GM23338 (cell line): Measurements from ENCODE around the gene FANCG. TPM values are rescaled to one million over a fixed set of nuclear protein-coding genes. Genes with fewer than 3 reads are reported as not detected.

Experiments
- ATAC-seq: fragments of 200-7000 bp; cut with Tn5 transposase; 3 replicates; pipeline ENCODE4 v1.9.1; 2020
- DNase-seq: peaks from one replicate; pipeline ENCODE4 v3.0.0-alpha.2; 2015; ENCODE audit warnings: low spot score
- H2AFZ ChIP-seq: fragments of 200-600 bp; sonication (generic); 2 replicates; pipeline ENCODE4 v1.8.0; 2016; ENCODE audit warnings: antibody characterized with exemption, mild to moderate bottlenecking, moderate library complexity
- H3F3A ChIP-seq: fragments of 200-600 bp; sonication (generic); replicated peaks from 2 replicates; pipeline ENCODE4 v1.8.0; 2017; ENCODE audit warnings: antibody characterized with exemption, mixed run types, low read depth
- H3K27ac ChIP-seq: fragments of 200-600 bp; sonication (generic); 2 replicates; pipeline ENCODE4 v1.6.1; 2016; ENCODE audit warnings: low read depth
- H3K27me3 ChIP-seq: fragments of 200-600 bp; sonication (generic); 2 replicates; pipeline ENCODE4 v1.8.0; 2016; ENCODE audit warnings: mild to moderate bottlenecking, mixed run types, moderate library complexity; ENCODE audit not compliant: insufficient read depth
- H3K36me3 ChIP-seq: fragments of 200-600 bp; sonication (generic); 2 replicates; pipeline ENCODE4 v1.8.0; 2016; ENCODE audit warnings: mild to moderate bottlenecking; ENCODE audit not compliant: insufficient read depth
- H3K4me1 ChIP-seq: fragments of 200-600 bp; sonication (generic); 2 replicates; pipeline ENCODE4 v1.8.0; 2016; ENCODE audit warnings: mild to moderate bottlenecking, moderate library complexity; ENCODE audit not compliant: insufficient read depth
- H3K4me2 ChIP-seq: fragments of 200-600 bp; sonication (generic); 2 replicates; pipeline ENCODE4 v1.7.1; 2017; ENCODE audit warnings: mixed run types
- H3K4me3 ChIP-seq: fragments of 200-600 bp; sonication (generic); 2 replicates; pipeline ENCODE4 v1.6.1; 2016; ENCODE audit warnings: mixed run types
- H3K79me2 ChIP-seq: fragments of 200-600 bp; sonication (generic); replicated peaks from 2 replicates; pipeline ENCODE4 v1.8.0; 2017; ENCODE audit warnings: mild to moderate bottlenecking; ENCODE audit not compliant: insufficient read depth
- H3K9me2 ChIP-seq: fragments of 200-600 bp; sonication (generic); 2 replicates; pipeline ENCODE4 v1.8.0; 2017; ENCODE audit not compliant: insufficient read depth
- H4K20me1 ChIP-seq: fragments of 200-600 bp; sonication (generic); replicated peaks from 2 replicates; pipeline ENCODE4 v1.8.0; 2017; ENCODE audit warnings: mild to moderate bottlenecking; ENCODE audit not compliant: insufficient read depth
- H3K27ac Mint-ChIP-seq: 2 replicates; pipeline ENCODE4 v1.8.0; 2020; ENCODE audit warnings: inconsistent platforms, mild to moderate bottlenecking, moderate library complexity, mixed read lengths
- H3K27me3 Mint-ChIP-seq: 3 replicates; pipeline ENCODE4 v1.8.0; 2022; ENCODE audit warnings: low read depth, mild to moderate bottlenecking, moderate library complexity, mixed read lengths, inconsistent platforms; ENCODE audit not compliant: insufficient read depth, poor library complexity
- H3K36me3 Mint-ChIP-seq: 3 replicates; pipeline ENCODE4 v1.8.0; 2021; ENCODE audit warnings: low read depth, mild to moderate bottlenecking, inconsistent platforms, moderate library complexity, mixed read lengths
- H3K4me1 Mint-ChIP-seq: 3 replicates; pipeline ENCODE4 v1.8.0; 2020; ENCODE audit warnings: mild to moderate bottlenecking, inconsistent platforms, mixed read lengths
- H3K4me3 Mint-ChIP-seq: 3 replicates; pipeline ENCODE4 v1.8.0; 2021; ENCODE audit warnings: moderate library complexity, mild to moderate bottlenecking, inconsistent platforms, mixed read lengths
- H3K9me3 Mint-ChIP-seq: 3 replicates; pipeline ENCODE4 v1.8.0; 2020; ENCODE audit warnings: moderate library complexity, mild to moderate bottlenecking, inconsistent platforms, mixed read lengths
- CREB1 ChIP-seq: fragments of 250-450 bp; sonication (Bioruptor Pico); IDR thresholded peaks from 2 replicates; pipeline ENCODE4 v1.5.0; 2020; ENCODE audit warnings: low read depth, mild to moderate bottlenecking, moderate library complexity
- EZH2 ChIP-seq: fragments of 200-600 bp; sonication (generic); IDR thresholded peaks from one replicate; pipeline ENCODE4 v1.8.0; 2017; ENCODE audit warnings: antibody characterized with exemption, mild to moderate bottlenecking, low read depth; ENCODE audit not compliant: unreplicated experiment
- EZH2phosphoT487 ChIP-seq: fragments of 200-600 bp; sonication (generic); IDR thresholded peaks from one replicate; pipeline ENCODE4 v1.8.1; 2018; ENCODE audit warnings: antibody characterized with exemption; ENCODE audit not compliant: unreplicated experiment
- JUNB ChIP-seq: IDR thresholded peaks from one replicate; pipeline ENCODE4 v1.6.1; 2016; ENCODE audit warnings: antibody characterized with exemption; ENCODE audit not compliant: unreplicated experiment
- NANOG ChIP-seq: IDR thresholded peaks from 2 replicates; pipeline ENCODE4 v1.6.1; 2016; ENCODE audit warnings: antibody characterized with exemption, borderline replicate concordance
- POLR2AphosphoS5 ChIP-seq: IDR thresholded peaks from 2 replicates; pipeline ENCODE4 v1.6.1; 2016; ENCODE audit warnings: antibody characterized with exemption, low read depth
- REST ChIP-seq: IDR thresholded peaks from one replicate; pipeline ENCODE4 v1.6.1; 2018; ENCODE audit warnings: antibody characterized with exemption; ENCODE audit not compliant: unreplicated experiment
- STAT1 ChIP-seq: IDR thresholded peaks from one replicate; pipeline ENCODE4 v1.6.1; 2016; ENCODE audit warnings: antibody characterized with exemption; ENCODE audit not compliant: unreplicated experiment
- ZNF114 ChIP-seq: fragments of 250-450 bp; sonication (Bioruptor Pico); IDR thresholded peaks from 2 replicates; pipeline ENCODE4 v1.5.0; 2020; ENCODE audit warnings: mild to moderate bottlenecking, moderate library complexity
- ZNF331 ChIP-seq: fragments of 250-450 bp; sonication (Bioruptor Pico); IDR thresholded peaks from 2 replicates; pipeline ENCODE4 v1.5.0; 2020; ENCODE audit warnings: low read depth, mild to moderate bottlenecking, moderate library complexity
- polyA plus RNA-seq: library from polyadenylated mRNA; unstranded; fragments of >200 nt; fragmentation: Nextera tagmentation; extraction: Ambion mirVana; gene quantifications from 2 replicates; pipeline ENCODE4 v1.2.1, GENCODE V29; 2016
- total RNA-seq: library from RNA; depleted of rRNA; stranded (reverse); fragments of >200 nt; shearing (Covaris generic); gene quantifications from 2 replicates; pipeline ENCODE4 v1.2.3, GENCODE V29; 2014
- TF ChIP-seq, protein P1 (sequence below): fragments of 250-450 bp; sonication (Bioruptor Pico); IDR thresholded peaks from 2 replicates; pipeline ENCODE4 v1.5.0; 2020; ENCODE audit warnings: mild to moderate bottlenecking, moderate library complexity
- TF ChIP-seq, protein P2 (sequence below), 2 experiments: fragments of 200-600 bp in 1 of 2; sonication (generic) in 1 of 2; conservative IDR thresholded peaks; 2 replicates each; pipeline versions ENCODE4 v1.5.1 to v1.6.1; 2016 to 2017; ENCODE audit warnings: antibody characterized with exemption in 2 of 2, low read depth in 2 of 2, mild to moderate bottlenecking in 2 of 2, moderate library complexity in 1 of 2
- TF ChIP-seq, protein P3 (sequence below): IDR thresholded peaks from 2 replicates; pipeline ENCODE4 v1.6.1; 2016; ENCODE audit warnings: antibody characterized with exemption

Gene FANCG
- total and polyA plus RNA-seq, 2 experiments from 2014 or later = 53.8 to 56.2 TPM

GRCh38 chr9:35091536-35091935 is 11.8 kb upstream of the FANCG start:
- Histone ChIP-seq H3K9me2 (no peaks in the 10 kb centered on the region), H3K27me3 (no peaks in the 10 kb centered on the region), H2AFZ (no peak overlapping the region), H3K4me3 (no peak overlapping the region), H3K36me3 (peaks cover 17% of the 10 kb centered on the region), H3K79me2 (no peaks in the 10 kb centered on the region), H3K4me2 (no peak overlapping the region), H3K4me1 (no peaks in the 10 kb centered on the region), H3F3A (0 out of 2 replicates have a peak, but pooled peaks cover 5% of the 10 kb centered on the region), H3K27ac (no peak overlapping the region), H4K20me1 (no peaks in the 10 kb centered on the region)
- Mint-ChIP-seq H3K4me3 (no peak overlapping the region), H3K27me3 (peaks cover 13% of the 10 kb centered on the region), H3K4me1 (peaks cover 6% of the 10 kb centered on the region; the same call in 2 of the 3 replicates), H3K36me3 (peaks cover 41% of the 10 kb centered on the region), H3K27ac (no peak overlapping the region), H3K9me3 (no peaks in the 10 kb centered on the region)
- ATAC-seq (no peak), DNase-seq (no peak)
- TF ChIP-seq NANOG = no peak
- TF ChIP-seq, protein P1, sequence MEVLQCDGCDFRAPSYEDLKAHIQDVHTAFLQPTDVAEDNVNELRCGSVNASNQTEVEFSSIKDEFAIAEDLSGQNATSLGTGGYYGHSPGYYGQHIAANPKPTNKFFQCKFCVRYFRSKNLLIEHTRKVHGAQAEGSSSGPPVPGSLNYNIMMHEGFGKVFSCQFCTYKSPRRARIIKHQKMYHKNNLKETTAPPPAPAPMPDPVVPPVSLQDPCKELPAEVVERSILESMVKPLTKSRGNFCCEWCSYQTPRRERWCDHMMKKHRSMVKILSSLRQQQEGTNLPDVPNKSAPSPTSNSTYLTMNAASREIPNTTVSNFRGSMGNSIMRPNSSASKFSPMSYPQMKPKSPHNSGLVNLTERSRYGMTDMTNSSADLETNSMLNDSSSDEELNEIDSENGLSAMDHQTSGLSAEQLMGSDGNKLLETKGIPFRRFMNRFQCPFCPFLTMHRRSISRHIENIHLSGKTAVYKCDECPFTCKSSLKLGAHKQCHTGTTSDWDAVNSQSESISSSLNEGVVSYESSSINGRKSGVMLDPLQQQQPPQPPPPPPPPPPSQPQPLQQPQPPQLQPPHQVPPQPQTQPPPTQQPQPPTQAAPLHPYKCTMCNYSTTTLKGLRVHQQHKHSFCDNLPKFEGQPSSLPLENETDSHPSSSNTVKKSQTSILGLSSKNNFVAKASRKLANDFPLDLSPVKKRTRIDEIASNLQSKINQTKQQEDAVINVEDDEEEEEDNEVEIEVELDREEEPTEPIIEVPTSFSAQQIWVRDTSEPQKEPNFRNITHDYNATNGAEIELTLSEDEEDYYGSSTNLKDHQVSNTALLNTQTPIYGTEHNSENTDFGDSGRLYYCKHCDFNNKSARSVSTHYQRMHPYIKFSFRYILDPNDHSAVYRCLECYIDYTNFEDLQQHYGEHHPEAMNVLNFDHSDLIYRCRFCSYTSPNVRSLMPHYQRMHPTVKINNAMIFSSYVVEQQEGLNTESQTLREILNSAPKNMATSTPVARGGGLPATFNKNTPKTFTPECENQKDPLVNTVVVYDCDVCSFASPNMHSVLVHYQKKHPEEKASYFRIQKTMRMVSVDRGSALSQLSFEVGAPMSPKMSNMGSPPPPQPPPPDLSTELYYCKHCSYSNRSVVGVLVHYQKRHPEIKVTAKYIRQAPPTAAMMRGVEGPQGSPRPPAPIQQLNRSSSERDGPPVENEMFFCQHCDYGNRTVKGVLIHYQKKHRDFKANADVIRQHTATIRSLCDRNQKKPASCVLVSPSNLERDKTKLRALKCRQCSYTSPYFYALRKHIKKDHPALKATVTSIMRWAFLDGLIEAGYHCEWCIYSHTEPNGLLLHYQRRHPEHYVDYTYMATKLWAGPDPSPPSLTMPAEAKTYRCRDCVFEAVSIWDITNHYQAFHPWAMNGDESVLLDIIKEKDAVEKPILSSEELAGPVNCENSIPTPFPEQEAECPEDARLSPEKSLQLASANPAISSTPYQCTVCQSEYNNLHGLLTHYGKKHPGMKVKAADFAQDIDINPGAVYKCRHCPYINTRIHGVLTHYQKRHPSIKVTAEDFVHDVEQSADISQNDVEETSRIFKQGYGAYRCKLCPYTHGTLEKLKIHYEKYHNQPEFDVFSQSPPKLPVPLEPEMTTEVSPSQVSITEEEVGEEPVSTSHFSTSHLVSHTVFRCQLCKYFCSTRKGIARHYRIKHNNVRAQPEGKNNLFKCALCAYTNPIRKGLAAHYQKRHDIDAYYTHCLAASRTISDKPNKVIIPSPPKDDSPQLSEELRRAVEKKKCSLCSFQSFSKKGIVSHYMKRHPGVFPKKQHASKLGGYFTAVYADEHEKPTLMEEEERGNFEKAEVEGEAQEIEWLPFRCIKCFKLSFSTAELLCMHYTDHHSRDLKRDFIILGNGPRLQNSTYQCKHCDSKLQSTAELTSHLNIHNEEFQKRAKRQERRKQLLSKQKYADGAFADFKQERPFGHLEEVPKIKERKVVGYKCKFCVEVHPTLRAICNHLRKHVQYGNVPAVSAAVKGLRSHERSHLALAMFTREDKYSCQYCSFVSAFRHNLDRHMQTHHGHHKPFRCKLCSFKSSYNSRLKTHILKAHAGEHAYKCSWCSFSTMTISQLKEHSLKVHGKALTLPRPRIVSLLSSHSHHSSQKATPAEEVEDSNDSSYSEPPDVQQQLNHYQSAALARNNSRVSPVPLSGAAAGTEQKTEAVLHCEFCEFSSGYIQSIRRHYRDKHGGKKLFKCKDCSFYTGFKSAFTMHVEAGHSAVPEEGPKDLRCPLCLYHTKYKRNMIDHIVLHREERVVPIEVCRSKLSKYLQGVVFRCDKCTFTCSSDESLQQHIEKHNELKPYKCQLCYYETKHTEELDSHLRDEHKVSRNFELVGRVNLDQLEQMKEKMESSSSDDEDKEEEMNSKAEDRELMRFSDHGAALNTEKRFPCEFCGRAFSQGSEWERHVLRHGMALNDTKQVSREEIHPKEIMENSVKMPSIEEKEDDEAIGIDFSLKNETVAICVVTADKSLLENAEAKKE = no peak
- no peak for TF ChIP-seq EZH2phosphoT487
- TF ChIP-seq EZH2 = no peak
- TF ChIP-seq ZNF114 = no peak
- no peak for TF ChIP-seq POLR2AphosphoS5
- TF ChIP-seq, protein P2, sequence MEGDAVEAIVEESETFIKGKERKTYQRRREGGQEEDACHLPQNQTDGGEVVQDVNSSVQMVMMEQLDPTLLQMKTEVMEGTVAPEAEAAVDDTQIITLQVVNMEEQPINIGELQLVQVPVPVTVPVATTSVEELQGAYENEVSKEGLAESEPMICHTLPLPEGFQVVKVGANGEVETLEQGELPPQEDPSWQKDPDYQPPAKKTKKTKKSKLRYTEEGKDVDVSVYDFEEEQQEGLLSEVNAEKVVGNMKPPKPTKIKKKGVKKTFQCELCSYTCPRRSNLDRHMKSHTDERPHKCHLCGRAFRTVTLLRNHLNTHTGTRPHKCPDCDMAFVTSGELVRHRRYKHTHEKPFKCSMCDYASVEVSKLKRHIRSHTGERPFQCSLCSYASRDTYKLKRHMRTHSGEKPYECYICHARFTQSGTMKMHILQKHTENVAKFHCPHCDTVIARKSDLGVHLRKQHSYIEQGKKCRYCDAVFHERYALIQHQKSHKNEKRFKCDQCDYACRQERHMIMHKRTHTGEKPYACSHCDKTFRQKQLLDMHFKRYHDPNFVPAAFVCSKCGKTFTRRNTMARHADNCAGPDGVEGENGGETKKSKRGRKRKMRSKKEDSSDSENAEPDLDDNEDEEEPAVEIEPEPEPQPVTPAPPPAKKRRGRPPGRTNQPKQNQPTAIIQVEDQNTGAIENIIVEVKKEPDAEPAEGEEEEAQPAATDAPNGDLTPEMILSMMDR (conservative IDR thresholded peaks at IDR 0.05; ENCODE audit: low read depth in 2 of 2) = no peak
- TF ChIP-seq, protein P3, sequence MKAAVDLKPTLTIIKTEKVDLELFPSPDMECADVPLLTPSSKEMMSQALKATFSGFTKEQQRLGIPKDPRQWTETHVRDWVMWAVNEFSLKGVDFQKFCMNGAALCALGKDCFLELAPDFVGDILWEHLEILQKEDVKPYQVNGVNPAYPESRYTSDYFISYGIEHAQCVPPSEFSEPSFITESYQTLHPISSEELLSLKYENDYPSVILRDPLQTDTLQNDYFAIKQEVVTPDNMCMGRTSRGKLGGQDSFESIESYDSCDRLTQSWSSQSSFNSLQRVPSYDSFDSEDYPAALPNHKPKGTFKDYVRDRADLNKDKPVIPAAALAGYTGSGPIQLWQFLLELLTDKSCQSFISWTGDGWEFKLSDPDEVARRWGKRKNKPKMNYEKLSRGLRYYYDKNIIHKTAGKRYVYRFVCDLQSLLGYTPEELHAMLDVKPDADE = no peak
- TF ChIP-seq REST = no peak
- TF ChIP-seq STAT1 = no peak
- TF ChIP-seq JUNB = no peak
- TF ChIP-seq ZNF331 (CRISPR knock-in tag) = no peak
- TF ChIP-seq CREB1 (CRISPR knock-in tag) = no peak
